Aorta (tissue), 5 donors: ENCODE measurements around the gene TFIP11. TPM values are rescaled to one million over a fixed set of nuclear protein-coding genes. Genes with fewer than 3 reads are reported as not detected.

Experiments used
- ATAC-seq: fragments of 200-7000 bp; cut with Tn5 transposase; one replicate; pipeline ENCODE4 v1.9.1; 2022; ENCODE audit warnings: moderate library complexity; ENCODE audit not compliant: low FRiP score
- DNase-seq, 2 donors: peaks; one replicate each; pipeline ENCODE4 v3.0.0-alpha.2; 2020
- H3K27ac ChIP-seq, 2 donors: one replicate each; pipeline ENCODE4 v1.5.1; 2013; ENCODE audit warnings: low read length in 2 of 2, mild to moderate bottlenecking in 2 of 2, moderate library complexity in 2 of 2, control low read depth in 1 of 2, inconsistent platforms in 1 of 2, low read depth in 1 of 2
- H3K27me3 ChIP-seq, 2 donors: one replicate each; pipeline ENCODE4 v1.6.1; 2013; ENCODE audit warnings: control low read depth in 1 of 2, low read length in 1 of 2, mild to moderate bottlenecking in 1 of 2, moderate library complexity in 1 of 2; ENCODE audit not compliant: insufficient read depth in 2 of 2, control insufficient read depth in 1 of 2
- H3K36me3 ChIP-seq, 2 donors: one replicate each; pipeline ENCODE4 v1.6.1; 2013; ENCODE audit warnings: control low read depth in 1 of 2, low read length in 1 of 2, mild to moderate bottlenecking in 1 of 2; ENCODE audit not compliant: insufficient read depth in 2 of 2, control insufficient read depth in 1 of 2
- H3K4me1 ChIP-seq, 2 donors: one replicate each; pipeline ENCODE4 v1.6.1; 2013; ENCODE audit warnings: low read length in 2 of 2, control low read depth in 1 of 2, mild to moderate bottlenecking in 1 of 2, moderate library complexity in 1 of 2; ENCODE audit not compliant: insufficient read depth in 2 of 2, control insufficient read depth in 1 of 2
- H3K4me3 ChIP-seq, 2 donors: one replicate each; pipeline ENCODE4 v1.5.1; 2013; ENCODE audit warnings: low read length in 2 of 2, control low read depth in 1 of 2, mild to moderate bottlenecking in 1 of 2
- H3K9me3 ChIP-seq: one replicate; pipeline ENCODE4 v1.6.1; 2013; ENCODE audit warnings: mild to moderate bottlenecking, low read length; ENCODE audit not compliant: control insufficient read depth
- WGBS, 2 donors: extraction: QIAGEN DNeasy Blood & Tissue Kit; methylation state at CpG; one replicate each; pipeline ENCODE4 v1.1.7; 2013; 5-methylcytosine and 5-hydroxymethylcytosine counted together
- intact Hi-C, 2 donors: fragments of 100-400 bp; cut with DNase I; formaldehyde crosslinking; loops; one replicate each; pipeline versions ENCODE4 v1.14.2 to v1.15.0; 2022
- polyA plus RNA-seq, 2 donors: library from polyadenylated mRNA; stranded (reverse); fragments of 200-250 nt; gene quantifications; one replicate each; pipeline ENCODE4 v1.2.3, GENCODE V29; 2013
- total RNA-seq, 2 donors: library from RNA; stranded (reverse); fragmentation: NEBNext Ultra II Directional; extraction: Animal tissue kit (Norgen Biotek cat#: 25700); gene quantifications; one replicate each; pipeline ENCODE4 v1.2.1, GENCODE V29; 2021
- donor health status: healthy with polysubstance abuse.
- donor health status: Bipolar disorder and iron deficiency.
- donor health status: DM: no; HTN: no; CAD: no.
- donor health status: DM: no; HTN: no; CAD: no.
- donor health status: DM: yes; HTN: yes; CAD: no.

The TFIP11 gene
- total and polyA plus RNA-seq, 4 donors = 6.1 to 31.4 (median 26.2) TPM

- WGBS, 2 donors = 74 to 81% methylated on average over 5 of the region's 5 CpGs
- H3K27ac ChIP-seq = no peak overlapping the region
- H3K4me1 ChIP-seq = no peaks in the 10 kb centered on the region
- no peak overlapping the region for H3K4me3 ChIP-seq
- no peak for DNase-seq
- intact Hi-C loops = no loop called here
- no peaks in the 10 kb centered on the region for H3K27me3 ChIP-seq
- peaks cover 18 to 21% of the 10 kb centered on the region in 2 donors for H3K36me3 ChIP-seq
- ATAC-seq = no peak
- no peaks in the 10 kb centered on the region for H3K9me3 ChIP-seq
Measured at GRCh38 chr22:26466196-26466595, 46.1 kb downstream of the TFIP11 start.

DNA sequence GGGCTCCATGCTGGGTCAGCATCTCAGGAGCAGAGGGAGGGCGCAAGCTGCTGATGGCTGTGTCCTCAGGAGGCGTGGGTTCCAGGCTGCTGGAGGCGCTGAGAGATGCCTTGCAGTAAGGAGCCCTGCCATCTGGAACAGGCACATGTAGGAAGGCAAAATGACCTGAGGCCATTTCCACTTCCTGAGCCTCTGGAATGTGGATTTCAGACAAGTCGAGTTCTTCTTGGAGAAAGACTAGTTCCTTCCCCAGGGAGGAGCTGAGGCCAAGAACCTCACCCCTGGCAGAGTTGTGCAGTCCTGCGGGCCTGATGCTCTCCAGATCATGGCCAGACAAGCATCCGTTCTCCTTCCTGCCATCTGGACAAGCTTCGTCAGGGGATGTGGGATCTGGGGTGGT, 48.0 kb downstream of the TFIP11 start:
- no peak for DNase-seq
- intact Hi-C loops = no loop called here
- Histone ChIP-seq H3K36me3 (peaks cover 6 to 15% of the 10 kb centered on the region in 2 donors), H3K9me3 (no peaks in the 10 kb centered on the region), H3K27me3 (no peaks in the 10 kb centered on the region), H3K27ac (no peak overlapping the region), H3K4me3 (no peak overlapping the region), H3K4me1 (no peaks in the 10 kb centered on the region)
- 61 to 65% methylated on average over 7 of the region's 7 CpGs for WGBS, 2 donors
- peak; percentile 36 for ATAC-seq

DNA sequence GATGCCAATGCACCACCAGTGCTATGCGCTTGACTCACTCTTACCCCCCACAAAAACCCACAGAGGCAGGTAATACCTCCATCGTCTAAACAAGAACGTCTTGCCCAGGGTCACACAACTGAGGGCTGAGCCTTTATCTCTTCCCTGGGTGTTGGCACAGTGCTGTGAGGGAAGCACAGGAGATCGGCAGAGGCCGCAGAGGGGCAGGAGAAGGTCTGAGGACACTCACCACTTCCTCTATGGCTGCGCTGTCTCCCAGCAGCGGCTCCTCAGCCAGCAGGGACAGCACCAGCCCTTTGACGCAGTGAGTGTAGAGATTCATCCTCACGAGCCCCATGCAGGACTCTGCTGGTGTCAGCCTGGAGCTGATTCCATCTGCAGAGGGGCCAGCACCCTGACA, 48.6 kb downstream of the TFIP11 start:
- Histone ChIP-seq H3K9me3 (no peaks in the 10 kb centered on the region), H3K4me3 (no peak overlapping the region), H3K36me3 (peaks cover 6 to 15% of the 10 kb centered on the region in 2 donors), H3K4me1 (no peaks in the 10 kb centered on the region), H3K27me3 (no peaks in the 10 kb centered on the region), H3K27ac (no peak overlapping the region)
- no peak for ATAC-seq
- no peak for DNase-seq
- intact Hi-C loops = no loop called here
- 84 to 85% methylated on average over 9 of the region's 9 CpGs for WGBS, 2 donors

- intact Hi-C loops = no loop called here
- ATAC-seq = no peak
Measured at GRCh38 chr22:26463101-26463661, 49.1 kb downstream of the TFIP11 start.

DNA sequence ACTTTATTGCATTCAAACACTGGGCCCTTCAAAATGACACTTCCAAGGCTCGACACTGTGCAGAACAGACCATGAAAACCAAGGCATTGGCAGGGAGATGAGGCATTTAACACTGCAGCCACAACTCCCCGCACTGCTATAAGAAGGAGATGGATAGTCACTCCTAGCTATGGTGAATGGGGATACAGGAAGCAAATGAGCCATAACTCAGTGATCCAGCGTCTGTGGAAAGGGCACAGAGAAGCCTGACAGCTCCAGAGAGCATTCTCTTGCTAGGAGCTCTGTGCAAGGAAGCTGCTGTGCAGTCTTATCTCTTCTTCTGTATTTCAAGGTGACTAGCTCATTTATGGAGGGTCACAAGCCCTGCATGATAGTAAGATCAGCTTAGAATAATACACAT, 49.6 kb downstream of the TFIP11 start:
- DNase-seq (no peak), ATAC-seq (no peak)
- no peaks in the 10 kb centered on the region for H3K9me3 ChIP-seq
- WGBS, 2 donors = 78 to 82% methylated on average over 3 of the region's 3 CpGs
- H3K27me3 ChIP-seq = no peaks in the 10 kb centered on the region
- no peaks in the 10 kb centered on the region for H3K4me1 ChIP-seq
- H3K36me3 ChIP-seq = peaks cover 6 to 15% of the 10 kb centered on the region in 2 donors
- intact Hi-C loops = no loop called here
- H3K4me3 ChIP-seq = no peak overlapping the region
- no peak overlapping the region for H3K27ac ChIP-seq

More at GRCh38 chr22:26463101-26463661, 49.1 kb downstream of the TFIP11 start:
- DNase-seq = no peak
- Histone ChIP-seq H3K4me3 (no peak overlapping the region), H3K9me3 (no peaks in the 10 kb centered on the region), H3K36me3 (peaks cover 6 to 13% of the 10 kb centered on the region in 2 donors), H3K27ac (no peak overlapping the region), H3K4me1 (no peaks in the 10 kb centered on the region), H3K27me3 (no peaks in the 10 kb centered on the region)
- WGBS, 2 donors = 69 to 70% methylated on average over 10 of the region's 10 CpGs

GRCh38 chr22:26462051-26462450, 50.2 kb downstream of the TFIP11 start:
- Histone ChIP-seq H3K9me3 (no peaks in the 10 kb centered on the region), H3K4me3 (no peak overlapping the region), H3K27ac (no peak overlapping the region), H3K36me3 (peaks cover 6 to 16% of the 10 kb centered on the region in 2 donors), H3K4me1 (no peaks in the 10 kb centered on the region), H3K27me3 (no peaks in the 10 kb centered on the region)
- intact Hi-C loops = no loop called here
- ATAC-seq = no peak
- no peak for DNase-seq
- 93 to 96% methylated on average over 5 of the region's 5 CpGs for WGBS, 2 donors

DNA sequence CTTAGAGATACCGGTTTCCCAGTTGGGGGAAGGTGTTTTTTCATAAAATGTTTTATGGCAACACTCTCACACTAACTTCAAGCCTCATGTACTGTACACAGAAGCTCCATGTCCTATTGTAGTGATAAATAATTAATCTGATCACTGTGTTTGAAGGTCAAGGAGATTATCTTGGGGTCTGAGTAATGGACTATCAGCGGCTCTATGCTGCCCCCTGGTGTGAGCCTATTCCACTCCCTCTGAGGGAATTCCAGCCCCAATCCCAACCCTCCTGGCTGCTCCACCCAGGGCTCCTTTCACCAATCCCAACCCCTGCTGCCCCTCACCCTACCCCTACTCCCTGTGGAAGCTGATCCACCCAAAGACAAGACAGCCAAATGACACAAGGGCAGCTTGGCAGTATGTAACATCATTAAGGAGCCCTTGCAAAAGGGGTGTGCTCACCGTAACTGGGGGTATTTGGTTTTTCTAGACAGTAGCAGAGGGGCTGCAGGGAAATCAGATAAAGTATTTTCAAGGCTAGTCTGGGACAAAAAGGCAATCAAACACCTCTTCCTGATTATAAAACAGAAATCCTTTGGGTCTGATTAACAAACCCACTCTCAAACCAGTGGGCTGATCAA, 51.0 kb downstream of the TFIP11 start:
- Histone ChIP-seq H3K4me1 (no peaks in the 10 kb centered on the region), H3K27ac (no peak overlapping the region), H3K9me3 (no peaks in the 10 kb centered on the region), H3K36me3 (peaks cover 6 to 16% of the 10 kb centered on the region in 2 donors), H3K27me3 (no peaks in the 10 kb centered on the region), H3K4me3 (no peak overlapping the region)
- WGBS, 2 donors = 36 to 38% methylated on average over 3 of the region's 3 CpGs
- intact Hi-C loops = loop anchor here in 1 of 2 donors (2.0 kb wide), 1 partner anchor 96 kb away; no protein-coding TSS in a partner anchor
- ATAC-seq (peak; percentile 49), DNase-seq (peak; percentile 66 to 85)

DNA sequence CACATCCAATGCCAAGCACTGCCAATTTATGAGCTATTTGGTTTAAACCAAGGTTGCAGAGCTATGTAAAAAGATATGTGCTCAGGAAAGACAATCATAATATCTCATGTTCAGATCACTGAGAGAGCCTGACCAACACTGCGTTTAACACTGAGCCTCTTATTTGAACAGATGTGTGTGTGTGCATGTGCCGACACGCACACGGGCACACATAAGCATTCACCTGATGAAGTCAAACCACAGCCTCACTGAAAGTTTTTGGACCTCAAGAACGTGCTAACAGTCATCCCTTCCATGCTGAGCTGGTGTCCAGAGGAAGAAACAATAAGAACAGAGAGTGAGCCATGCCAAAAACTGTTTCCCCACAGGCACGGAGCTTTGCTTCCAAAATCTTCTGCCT, 52.1 kb downstream of the TFIP11 start:
- DNase-seq = no peak
- whole genome bisulfite sequencing, 2 donors = 77 to 83% methylated on average over 6 of the region's 6 CpGs
- Histone ChIP-seq H3K4me1 (no peaks in the 10 kb centered on the region), H3K9me3 (no peaks in the 10 kb centered on the region), H3K4me3 (no peak overlapping the region), H3K27ac (no peak overlapping the region), H3K27me3 (no peaks in the 10 kb centered on the region), H3K36me3 (peaks cover under 1 to 16% of the 10 kb centered on the region in 2 donors)
- no peak for ATAC-seq
- intact Hi-C loops = loop anchor here in 1 of 2 donors (2.0 kb wide), 1 partner anchor 95 kb away; no protein-coding TSS in a partner anchor

DNA sequence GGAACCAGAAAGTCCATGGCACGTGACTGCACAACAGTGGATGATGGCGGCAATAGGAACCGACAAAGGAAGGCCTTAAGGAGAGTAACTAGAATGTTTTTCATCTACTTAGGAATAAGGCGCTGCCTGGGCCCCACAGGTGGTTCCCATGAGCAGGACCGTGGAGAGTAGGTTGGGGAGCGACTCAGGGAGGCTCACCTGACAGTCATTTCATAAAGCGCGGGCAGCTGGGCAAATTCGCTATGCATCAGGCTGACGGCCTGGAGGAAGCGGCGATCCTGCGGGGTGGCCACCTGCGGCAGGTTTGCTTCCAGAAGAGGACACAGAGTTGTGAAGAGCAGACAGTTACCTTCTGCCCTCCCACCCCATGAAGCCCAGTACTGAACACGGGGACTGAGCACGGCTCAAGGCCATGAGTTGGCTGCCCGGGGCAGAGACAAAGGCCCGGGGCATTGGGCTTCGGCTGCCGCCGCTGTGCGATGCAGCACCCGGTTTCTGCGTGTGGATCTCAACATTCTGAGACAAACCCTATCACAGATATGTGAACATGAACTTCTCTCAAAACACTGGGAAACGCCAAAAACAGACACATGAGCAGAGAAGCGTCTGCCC, 54.5 kb downstream of the TFIP11 start:
- Histone ChIP-seq H3K27ac (no peak overlapping the region), H3K36me3 (peaks cover 0 to 11% of the 10 kb centered on the region in 2 donors), H3K4me3 (no peak overlapping the region), H3K27me3 (no peaks in the 10 kb centered on the region), H3K9me3 (no peaks in the 10 kb centered on the region), H3K4me1 (no peaks in the 10 kb centered on the region)
- 96 to 97% methylated on average over 26 of the region's 26 CpGs for WGBS, 2 donors
- ATAC-seq (no peak), DNase-seq (no peak)
- intact Hi-C loops = no loop called here
